Stomach (tissue), 19 donors: Measurements from ENCODE around the gene CCDC9. TPM values are rescaled to one million over a fixed set of nuclear protein-coding genes. Genes with fewer than 3 reads are reported as not detected.
A peak's percentile ranks its signal among the peaks of the same experiment; 100 is the strongest.

ENCODE experiments used
- DNase-seq, 2 donors: peaks; one replicate each; pipeline versions ENCODE4 v3.0.0 to v3.0.0-alpha.2; 2013 to 2019
- H3K27ac ChIP-seq, 5 donors: fragments of 200-600 bp in 4 of 5; sonication (generic) in 4 of 5; one replicate each; pipeline ENCODE4 v1.5.1; 2013 to 2019; ENCODE audit warnings: mild to moderate bottlenecking in 1 of 5, moderate library complexity in 1 of 5
- H3K27me3 ChIP-seq, 3 donors: fragments of 200-600 bp; sonication (generic); one replicate each; pipeline ENCODE4 v1.5.1; 2017 to 2019; ENCODE audit warnings: mixed run types in 1 of 3
- H3K36me3 ChIP-seq, 4 donors: fragments of 200-600 bp; sonication (generic); 1 replicate in 3 of 4; 2 replicates in 1 of 4; pipeline ENCODE4 v1.5.1; 2016 to 2019
- H3K4me1 ChIP-seq, 4 donors: fragments of 200-600 bp; sonication (generic); one replicate each; pipeline ENCODE4 v1.5.1; 2016 to 2019
- H3K4me3 ChIP-seq, 4 donors: fragments of 200-600 bp; sonication (generic) in 3 of 4; one replicate each; pipeline ENCODE4 v1.5.1; 2016 to 2019; ENCODE audit warnings: mild to moderate bottlenecking in 1 of 4
- H3K9me3 ChIP-seq, 4 donors: fragments of 200-600 bp; sonication (generic); one replicate each; pipeline ENCODE4 v1.5.1; 2016 to 2019
- EP300 ChIP-seq: sonication (generic); formaldehyde crosslinking; IDR thresholded peaks from one replicate; pipeline ENCODE4 v1.6.1; 2017; ENCODE audit warnings: antibody characterized with exemption
- POLR2A ChIP-seq, 4 donors: fragments of 450-650 bp; IDR thresholded peaks; one replicate each; pipeline ENCODE4 v1.6.1; 2016; ENCODE audit warnings: antibody characterized with exemption in 4 of 4, control low read depth in 2 of 4, mild to moderate bottlenecking in 1 of 4, moderate library complexity in 1 of 4
- POLR2AphosphoS5 ChIP-seq, 3 donors: sonication (generic); formaldehyde crosslinking; IDR thresholded peaks; one replicate each; pipeline ENCODE4 v1.6.1; 2016; ENCODE audit warnings: antibody characterized with exemption in 3 of 3
- WGBS, 5 donors: extraction: QIAGEN DNeasy Blood & Tissue Kit in 3 of 5; methylation state at CpG; one replicate each; pipeline versions ENCODE4 v1.1.5 to v1.1.7; 2013 to 2018; 5-methylcytosine and 5-hydroxymethylcytosine counted together
- intact Hi-C: fragments of 100-400 bp; cut with DNase I; formaldehyde crosslinking; loops from one replicate; pipeline ENCODE4 v1.15.1; 2023; ENCODE audit warnings: low total_unique reads
- long read RNA-seq, 10 donors: transcript quantifications; one replicate each; lab custom pipeline, GENCODE V29; 2026
- polyA plus RNA-seq, 3 donors: library from polyadenylated mRNA; stranded (reverse); fragments of 200-250 nt; gene quantifications; one replicate each; pipeline ENCODE4 v1.2.3, GENCODE V29; 2013
- total RNA-seq, 5 donors: library from RNA; depleted of rRNA; stranded (reverse); fragments of >200 nt; gene quantifications; one replicate each; pipeline versions ENCODE4 v1.1.0 to v1.2.3, GENCODE V29; 2014 to 2016
- TF ChIP-seq, protein P1 (sequence below), 7 experiments: fragments of 450-650 bp in 4 of 7; fragments of 200-600 bp in 3 of 7; sonication (generic) in 3 of 7; IDR thresholded peaks; one replicate each; pipeline ENCODE4 v1.5.1; 2016 to 2019; ENCODE audit warnings: antibody characterized with exemption in 7 of 7, control low read depth in 2 of 7, mild to moderate bottlenecking in 1 of 7
- donor health status: healthy with polysubstance abuse.
- donor health status: Bipolar disorder and iron deficiency.
- donor health status: healthy.

CCDC9 gene
- total RNA-seq (10 to 100 TPM; 16.1 to 62.4 (median 21.7) TPM), polyA plus RNA-seq (10 to 100 TPM; 14.3 to 35.1 (median 20.9) TPM)
- long read RNA-seq, donor 1, partial matches to known transcripts: 0 of 4 reads
- long read RNA-seq, donor 1, other reads (novel, unspliced or antisense): 0 of 4 reads
- long read RNA-seq, donor 2, partial matches to known transcripts: 0 of 2 reads
- long read RNA-seq, donor 2, other reads (novel, unspliced or antisense): 0 of 2 reads
- long read RNA-seq, donor 3, partial matches to known transcripts: 0 of 4 reads
- long read RNA-seq, donor 3, other reads (novel, unspliced or antisense): 0 of 4 reads
- long read RNA-seq, donor 4: 0 reads
- long read RNA-seq, donor 5, partial matches to known transcripts: 0 of 1 reads
- long read RNA-seq, donor 5, other reads (novel, unspliced or antisense): 0 of 1 reads
- long read RNA-seq, donor 6, partial matches to known transcripts: 7 of 10 reads
- long read RNA-seq, donor 6, other reads (novel, unspliced or antisense): 0 of 10 reads
- long read RNA-seq, donor 7, partial matches to known transcripts: 0 of 3 reads
- long read RNA-seq, donor 7, other reads (novel, unspliced or antisense): 0 of 3 reads
- long read RNA-seq, donor 8, partial matches to known transcripts: 0 of 1 reads
- long read RNA-seq, donor 8, other reads (novel, unspliced or antisense): 0 of 1 reads
- long read RNA-seq, donor 9, partial matches to known transcripts: 0 of 1 reads
- long read RNA-seq, donor 9, other reads (novel, unspliced or antisense): 0 of 1 reads
- long read RNA-seq, donor 10: 0 reads

DNA sequence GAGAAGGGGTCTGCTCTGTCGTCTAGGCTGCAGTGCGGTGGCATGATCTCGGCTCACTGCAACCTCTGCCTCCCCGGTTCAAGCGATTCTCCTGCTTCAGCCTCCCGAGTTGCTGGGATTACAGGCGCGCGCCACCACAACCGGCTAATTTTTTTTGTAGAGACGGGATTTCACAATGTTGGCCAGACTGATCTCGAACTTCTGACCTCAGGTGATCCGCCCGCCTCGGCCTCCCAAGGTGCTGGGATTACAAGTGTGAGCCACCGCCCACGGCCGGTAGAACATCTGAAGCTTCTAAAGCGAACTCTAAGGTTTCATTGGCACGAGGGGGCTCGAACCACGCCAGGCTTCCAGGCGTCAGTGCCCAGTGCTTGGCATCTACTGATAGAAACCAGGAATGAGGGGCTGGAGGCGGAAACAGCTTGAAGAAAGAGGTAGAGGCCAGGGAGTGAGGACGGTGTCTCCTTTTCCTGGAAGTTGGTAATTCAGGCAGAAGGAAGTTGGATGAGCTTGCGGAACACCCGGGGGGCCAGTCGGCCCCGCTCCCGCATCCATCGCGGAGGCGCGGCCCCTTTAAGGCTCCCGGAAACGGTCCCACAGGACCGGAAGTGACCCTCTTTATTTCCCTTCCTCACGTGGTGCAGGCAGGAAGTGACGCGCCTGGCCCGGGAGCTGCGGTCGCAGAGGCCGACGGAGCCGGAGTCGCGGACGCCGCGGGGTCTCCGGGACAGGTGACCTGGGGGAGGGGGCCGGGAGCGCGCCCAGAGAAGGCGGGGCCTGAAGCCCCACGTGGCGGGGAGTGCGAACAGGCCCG, at the start of gene CCDC9:
Gene CCDC9, plus strand, starts transcription at position 647 of the 814 bp plus-strand sequence. CDS start 1,876 bp downstream, outside the sequence.
- 11 to 33% (median 13%) methylated on average over 37 to 60 of the region's 60 CpGs for WGBS, 5 donors
- peak; percentile 97 for TF ChIP-seq POLR2AphosphoS5 (IDR thresholded peaks at IDR 0.05)
- TF ChIP-seq POLR2A (IDR thresholded peaks at IDR 0.05): peak in 2 of 4 donors; percentile 72 to 91
- TF ChIP-seq, protein P1, sequence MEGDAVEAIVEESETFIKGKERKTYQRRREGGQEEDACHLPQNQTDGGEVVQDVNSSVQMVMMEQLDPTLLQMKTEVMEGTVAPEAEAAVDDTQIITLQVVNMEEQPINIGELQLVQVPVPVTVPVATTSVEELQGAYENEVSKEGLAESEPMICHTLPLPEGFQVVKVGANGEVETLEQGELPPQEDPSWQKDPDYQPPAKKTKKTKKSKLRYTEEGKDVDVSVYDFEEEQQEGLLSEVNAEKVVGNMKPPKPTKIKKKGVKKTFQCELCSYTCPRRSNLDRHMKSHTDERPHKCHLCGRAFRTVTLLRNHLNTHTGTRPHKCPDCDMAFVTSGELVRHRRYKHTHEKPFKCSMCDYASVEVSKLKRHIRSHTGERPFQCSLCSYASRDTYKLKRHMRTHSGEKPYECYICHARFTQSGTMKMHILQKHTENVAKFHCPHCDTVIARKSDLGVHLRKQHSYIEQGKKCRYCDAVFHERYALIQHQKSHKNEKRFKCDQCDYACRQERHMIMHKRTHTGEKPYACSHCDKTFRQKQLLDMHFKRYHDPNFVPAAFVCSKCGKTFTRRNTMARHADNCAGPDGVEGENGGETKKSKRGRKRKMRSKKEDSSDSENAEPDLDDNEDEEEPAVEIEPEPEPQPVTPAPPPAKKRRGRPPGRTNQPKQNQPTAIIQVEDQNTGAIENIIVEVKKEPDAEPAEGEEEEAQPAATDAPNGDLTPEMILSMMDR (IDR thresholded peaks at IDR 0.05): no peak
- TF ChIP-seq EP300: peak; percentile 2
- Histone ChIP-seq H3K27me3 (no peaks in the 10 kb centered on the region), H3K4me1 (peaks cover 22 to 47% (median 39%) of the 10 kb centered on the region in 4 donors), H3K27ac (peak within 1 kb of the TSS; percentile 87 to 97 (median 96)), H3K36me3 (peaks cover 27 to 30% (median 29%) of the 10 kb centered on the region in 4 donors), H3K4me3 (peak within 1 kb of the TSS; percentile 45 to 60 (median 54)), H3K9me3 (no peaks in the 10 kb centered on the region)
- intact Hi-C loops: no loop called here
- DNase-seq: peak; percentile 98 to 99

DNA sequence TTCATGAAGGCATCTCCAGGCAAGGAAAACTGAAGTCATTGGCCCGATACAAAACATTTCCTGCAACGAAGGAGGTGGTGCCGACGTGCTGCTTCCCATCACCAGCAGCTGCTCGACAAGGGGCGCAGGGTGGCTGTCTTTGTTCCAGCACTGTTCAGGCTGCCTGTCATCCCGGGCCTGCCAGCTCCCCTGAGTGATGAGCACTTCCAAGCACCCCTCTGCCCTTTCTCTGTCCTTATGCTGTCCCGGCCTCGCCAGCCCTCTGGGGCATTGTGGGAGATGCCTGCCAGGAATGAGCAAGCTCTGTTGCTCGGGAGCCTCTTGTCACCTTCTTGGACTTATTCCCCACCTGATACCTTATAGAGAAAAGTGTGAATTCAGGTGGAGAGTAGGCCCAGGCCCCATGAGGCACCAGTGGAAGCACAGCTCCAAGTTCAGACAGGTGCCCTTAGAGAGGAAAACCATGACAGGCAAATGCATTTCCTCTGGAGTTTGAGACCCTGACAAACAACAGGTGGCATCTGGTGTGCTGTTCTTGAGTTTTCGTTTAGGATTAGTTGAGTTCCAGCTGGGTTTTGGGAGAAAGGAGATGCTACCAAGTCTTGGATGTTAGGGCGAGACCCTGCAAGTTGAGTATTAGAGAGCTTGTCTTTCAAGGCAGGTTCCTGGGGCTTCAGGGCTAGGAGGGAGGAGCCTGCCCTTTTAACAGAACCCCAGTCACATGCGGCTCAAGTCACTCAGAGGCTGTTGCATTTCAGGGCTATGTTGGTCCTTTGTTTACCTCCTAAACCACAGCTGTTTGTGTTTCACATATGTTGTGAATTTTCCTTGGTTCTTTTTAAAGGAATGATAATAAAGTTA, 46.8 kb upstream of the CCDC9 start:
- WGBS, 5 donors: 74 to 85% (median 78%) methylated on average over 13 of the region's 13 CpGs
- H3K36me3 ChIP-seq: peaks cover 29 to 60% (median 56%) of the 10 kb centered on the region in 4 donors
- H3K4me3 ChIP-seq: no peak overlapping the region
- no peaks in the 10 kb centered on the region for H3K27me3 ChIP-seq
- H3K4me1 ChIP-seq: peaks cover 0 to 13% (median 12%) of the 10 kb centered on the region in 4 donors
- H3K27ac ChIP-seq: peak overlapping the region in 2 of 5 donors; percentile 5 to 76
- intact Hi-C loops: loop anchor here (10.0 kb wide), 1 partner anchor 55 kb away; no protein-coding TSS in a partner anchor
- TF ChIP-seq POLR2A (IDR thresholded peaks at IDR 0.05): no peak
- no peak for TF ChIP-seq EP300
- TF ChIP-seq, protein P1 (IDR thresholded peaks at IDR 0.05): no peak
- no peak for TF ChIP-seq POLR2AphosphoS5 (IDR thresholded peaks at IDR 0.05)
- no peak for DNase-seq
- H3K9me3 ChIP-seq: no peaks in the 10 kb centered on the region

DNA sequence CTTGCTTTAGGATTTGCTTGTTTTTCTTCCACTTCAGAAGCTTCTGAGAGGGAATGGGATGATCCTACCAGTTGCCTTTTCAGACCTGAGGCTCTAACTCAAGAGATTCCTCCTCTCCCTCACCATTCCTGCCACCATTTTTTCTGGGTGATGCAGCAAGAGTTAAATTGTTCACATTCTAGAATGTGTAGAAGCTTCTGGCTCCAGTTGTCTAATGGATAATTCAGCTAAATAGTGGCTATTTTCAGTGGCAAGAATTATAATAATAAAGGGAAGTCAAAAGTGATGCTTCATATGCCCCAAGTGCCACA, 46.2 kb upstream of the CCDC9 start:
- no peak for DNase-seq
- TF ChIP-seq EP300: no peak
- Histone ChIP-seq H3K27me3 (no peaks in the 10 kb centered on the region), H3K4me3 (no peak overlapping the region), H3K27ac (peak overlapping the region in 4 of 5 donors; percentile 5 to 77 (median 62)), H3K9me3 (no peaks in the 10 kb centered on the region), H3K36me3 (peaks cover 23 to 54% (median 50%) of the 10 kb centered on the region in 4 donors), H3K4me1 (peaks cover 0 to 13% (median 12%) of the 10 kb centered on the region in 4 donors)
- intact Hi-C loops: no loop called here

DNA sequence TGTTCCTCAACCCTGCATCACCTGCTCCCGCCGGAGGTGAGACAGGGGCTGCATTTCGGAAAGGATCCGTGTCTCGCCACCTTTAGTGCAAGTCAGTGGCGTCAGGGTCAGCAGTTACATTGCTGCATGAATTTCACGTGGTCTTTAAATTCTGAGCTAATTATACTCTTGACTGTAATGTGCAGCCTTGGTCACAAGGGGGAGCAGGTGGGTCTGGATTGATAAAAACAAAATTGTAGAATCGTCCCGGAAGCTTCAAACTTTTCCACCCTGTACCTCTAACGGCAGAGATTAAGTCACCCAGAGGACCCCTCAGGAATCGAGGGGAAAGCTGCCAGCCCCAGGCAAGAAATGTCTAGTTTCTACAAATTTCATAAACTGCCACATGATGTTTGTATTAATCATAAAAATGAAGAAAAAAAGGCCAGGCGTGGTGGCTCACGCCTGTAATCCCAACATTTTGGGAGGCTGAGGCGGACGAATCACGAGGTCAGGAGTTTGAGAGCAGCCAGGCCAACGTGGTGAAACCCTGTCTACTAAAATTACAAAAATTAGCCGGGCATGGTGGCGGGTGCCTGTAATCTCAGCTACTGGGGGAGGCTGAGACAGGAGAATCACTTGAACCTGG, 45.5 kb upstream of the CCDC9 start:
- DNase-seq: peak; percentile 87 to 91
- WGBS, 5 donors: 30 to 36% (median 35%) methylated on average over 19 of the region's 19 CpGs
- Histone ChIP-seq H3K9me3 (no peaks in the 10 kb centered on the region), H3K27ac (peak overlapping the region in 4 of 5 donors; percentile 49 to 77 (median 68)), H3K4me3 (no peak overlapping the region), H3K4me1 (peaks cover 0 to 13% (median 12%) of the 10 kb centered on the region in 4 donors), H3K36me3 (peaks cover 16 to 47% (median 44%) of the 10 kb centered on the region in 4 donors), H3K27me3 (no peaks in the 10 kb centered on the region)
- intact Hi-C loops: no loop called here
- TF ChIP-seq POLR2A (IDR thresholded peaks at IDR 0.05): no peak
- no peak for TF ChIP-seq EP300
- TF ChIP-seq POLR2AphosphoS5 (IDR thresholded peaks at IDR 0.05): peak in 2 of 3 donors; percentile 27 to 58
- TF ChIP-seq, protein P1 (IDR thresholded peaks at IDR 0.05): peak in 5 of 7 experiments; percentile 75 to 88 (median 81)
